H4 (cell line): ENCODE results near the gene SURF1. TPM values are rescaled to one million over a fixed set of nuclear protein-coding genes. Genes with fewer than 3 reads are reported as not detected.

ENCODE experiments used
- DNase-seq: peaks from one replicate; pipeline ENCODE4 v3.0.0-alpha.2; 2015; ENCODE audit warnings: low spot score
- total RNA-seq: library from RNA; depleted of rRNA; stranded (reverse); fragments of >200 nt; shearing (Covaris generic); gene quantifications from 2 replicates; pipeline ENCODE4 v1.2.3, GENCODE V29; 2014

Gene SURF1
- total RNA-seq, 1 experiment from 2014 or later: 45.4 TPM

- DNase-seq: no peak
These were observed 6.2 kb upstream of the SURF1 start for GRCh38 chr9:133362359-133363044.

- no peak for DNase-seq
These were observed 5.3 kb upstream of the SURF1 start for GRCh38 chr9:133361507-133362092.

GRCh38 chr9:133360400-133361393 lies 4.4 kb upstream of the SURF1 start:
- DNase-seq: no peak

GRCh38 chr9:133359399-133360175 lies 3.3 kb upstream of the SURF1 start:
- no peak for DNase-seq

GRCh38 chr9:133357656-133358055 lies 1.4 kb upstream of the SURF1 start:
- DNase-seq: no peak

GRCh38 chr9:133355881-133356357 lies 368 bp downstream of the SURF1 start:
- DNase-seq: no peak

- no peak for DNase-seq
These were observed 1.5 kb downstream of the SURF1 start for GRCh38 chr9:133354766-133355165.

GRCh38 chr9:133353548-133353947 lies 2.7 kb downstream of the SURF1 start:
- no peak for DNase-seq

- no peak for DNase-seq
These were observed 3.5 kb downstream of the SURF1 start for GRCh38 chr9:133352635-133353340.

GRCh38 chr9:133351908-133352634 lies 4.2 kb downstream of the SURF1 start:
- peak; percentile 66 for DNase-seq

GRCh38 chr9:133351526-133351907 lies 4.8 kb downstream of the SURF1 start:
- no peak for DNase-seq

- DNase-seq: no peak
These were observed 6.2 kb downstream of the SURF1 start for GRCh38 chr9:133349965-133350616.

- no peak for DNase-seq
These were observed 7.3 kb downstream of the SURF1 start for GRCh38 chr9:133348718-133349573.

- DNase-seq: peak; percentile 93
These were observed 8.1 kb downstream of the SURF1 start, which contains the start of the genes MED22 and RPL7A for GRCh38 chr9:133347985-133348717. Gene MED22, minus strand, starts transcription at chr9:133348131. Its CDS starts 1,469 bp downstream, at chr9:133346662. Gene RPL7A, plus strand, starts transcription at chr9:133348218. Its CDS starts 26 bp downstream, at chr9:133348244.

- DNase-seq: no peak
These were observed 8.7 kb downstream of the SURF1 start for GRCh38 chr9:133347515-133347984.

- no peak for DNase-seq
These were observed 10.1 kb downstream of the SURF1 start for GRCh38 chr9:133346021-133346785.

GRCh38 chr9:133345596-133345995 lies 10.7 kb downstream of the SURF1 start:
- DNase-seq: no peak
